Natural killer cell (primary cell): ENCODE data around the gene CCDC154. TPM values are rescaled to one million over a fixed set of nuclear protein-coding genes. Genes with fewer than 3 reads are reported as not detected.

ENCODE experiments used
- ATAC-seq, 3 donors: fragments of 150-1000 bp in 2 of 3; fragments of 200-7000 bp in 1 of 3; cut with Tn5 transposase; 1 replicate in 1 of 3; 2 replicates in 2 of 3; pipeline ENCODE4 v1.10.0; 2021; ENCODE audit warnings: mild to moderate bottlenecking in 2 of 3, moderate library complexity in 2 of 3
- DNase-seq, 2 donors: peaks; one replicate each; pipeline versions ENCODE4 v3.0.0 to v3.0.0-alpha.2; 2013 to 2021; ENCODE audit warnings: mixed read lengths in 1 of 2
- H3K27ac ChIP-seq: one replicate; pipeline ENCODE4 v1.5.1; 2013; ENCODE audit warnings: mild to moderate bottlenecking, low read length
- H3K27me3 ChIP-seq: one replicate; pipeline ENCODE4 v1.6.1; 2013; ENCODE audit warnings: low read length; ENCODE audit not compliant: control insufficient read depth, insufficient read depth
- H3K36me3 ChIP-seq: one replicate; pipeline ENCODE4 v1.6.1; 2013; ENCODE audit warnings: low read length; ENCODE audit not compliant: control insufficient read depth, insufficient read depth
- H3K4me1 ChIP-seq: one replicate; pipeline ENCODE4 v1.6.1; 2013; ENCODE audit warnings: low read length; ENCODE audit not compliant: control insufficient read depth, insufficient read depth
- H3K4me3 ChIP-seq: one replicate; pipeline ENCODE4 v1.5.1; 2013; ENCODE audit warnings: low read length
- H3K9me3 ChIP-seq: one replicate; pipeline ENCODE4 v1.6.1; 2013; ENCODE audit warnings: low read length; ENCODE audit not compliant: control insufficient read depth, insufficient read depth
- H3K27ac Mint-ChIP-seq, 2 donors: one replicate each; pipeline ENCODE4 v1.8.0; 2022; ENCODE audit warnings: mild to moderate bottlenecking in 2 of 2, mixed read lengths in 2 of 2, moderate library complexity in 1 of 2
- H3K27me3 Mint-ChIP-seq, 2 donors: one replicate each; pipeline ENCODE4 v1.8.0; 2022; ENCODE audit warnings: low read depth in 2 of 2, mixed read lengths in 2 of 2
- H3K36me3 Mint-ChIP-seq: one replicate; pipeline ENCODE4 v1.8.0; 2022; ENCODE audit warnings: mixed read lengths
- H3K4me1 Mint-ChIP-seq, 2 donors: one replicate each; pipeline ENCODE4 v1.8.0; 2022; ENCODE audit warnings: mixed read lengths in 2 of 2
- H3K4me3 Mint-ChIP-seq: one replicate; pipeline ENCODE4 v1.8.0; 2022; ENCODE audit warnings: mild to moderate bottlenecking, moderate library complexity, mixed read lengths
- H3K9me3 Mint-ChIP-seq, 2 donors: one replicate each; pipeline ENCODE4 v1.8.0; 2022; ENCODE audit warnings: mixed read lengths in 2 of 2
- WGBS: methylation state at CpG from one replicate; pipeline ENCODE4 v1.1.7; 2013; ENCODE audit warnings: missing lambda C conversion rate; ENCODE audit not compliant: insufficient coverage; 5-methylcytosine and 5-hydroxymethylcytosine counted together
- intact Hi-C: fragments of 100-400 bp; cut with micrococcal nuclease; formaldehyde crosslinking; loops from one replicate; pipeline ENCODE4 v1.14.2; 2022
- total RNA-seq, 4 donors: library from RNA; stranded (reverse); fragments of 120-200 nt in 1 of 4; gene quantifications; one replicate each; pipeline versions ENCODE4 v1.2.3 to v1.2.4, GENCODE V29; 2013 to 2022
- TF ChIP-seq, protein P1 (sequence below): fragments of 200-600 bp; IDR thresholded peaks from one replicate; pipeline ENCODE4 v1.8.0; 2022; ENCODE audit warnings: antibody characterized with exemption

Gene CCDC154
- total RNA-seq, 3 donors from 2014 or later (not counting 1 experiment from before 2014, with no cell fraction given) = 0.88 to 1.8 (median 1.6) TPM

DNA sequence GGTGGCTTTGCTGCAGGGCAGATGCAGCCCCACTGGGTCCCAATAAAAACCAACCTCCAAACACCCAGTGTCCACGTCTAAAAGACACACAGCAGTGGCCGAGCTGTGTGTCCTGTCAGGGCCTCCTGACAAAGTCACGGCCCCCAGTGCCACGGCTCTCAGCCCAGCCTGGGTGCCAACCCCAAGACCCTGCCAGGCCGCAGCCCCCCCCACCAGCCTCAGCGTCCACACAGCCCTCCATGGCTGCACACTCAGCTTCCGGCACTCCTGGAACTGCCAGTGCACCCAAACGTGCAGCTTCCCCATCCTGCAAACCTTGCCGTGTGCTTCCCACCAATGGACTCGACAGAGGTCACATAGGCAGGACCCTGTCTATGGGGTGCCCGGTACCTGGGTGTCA is 3.6 kb upstream of the CCDC154 start:
- ATAC-seq (no peak), DNase-seq (no peak)
- TF ChIP-seq, protein P1, sequence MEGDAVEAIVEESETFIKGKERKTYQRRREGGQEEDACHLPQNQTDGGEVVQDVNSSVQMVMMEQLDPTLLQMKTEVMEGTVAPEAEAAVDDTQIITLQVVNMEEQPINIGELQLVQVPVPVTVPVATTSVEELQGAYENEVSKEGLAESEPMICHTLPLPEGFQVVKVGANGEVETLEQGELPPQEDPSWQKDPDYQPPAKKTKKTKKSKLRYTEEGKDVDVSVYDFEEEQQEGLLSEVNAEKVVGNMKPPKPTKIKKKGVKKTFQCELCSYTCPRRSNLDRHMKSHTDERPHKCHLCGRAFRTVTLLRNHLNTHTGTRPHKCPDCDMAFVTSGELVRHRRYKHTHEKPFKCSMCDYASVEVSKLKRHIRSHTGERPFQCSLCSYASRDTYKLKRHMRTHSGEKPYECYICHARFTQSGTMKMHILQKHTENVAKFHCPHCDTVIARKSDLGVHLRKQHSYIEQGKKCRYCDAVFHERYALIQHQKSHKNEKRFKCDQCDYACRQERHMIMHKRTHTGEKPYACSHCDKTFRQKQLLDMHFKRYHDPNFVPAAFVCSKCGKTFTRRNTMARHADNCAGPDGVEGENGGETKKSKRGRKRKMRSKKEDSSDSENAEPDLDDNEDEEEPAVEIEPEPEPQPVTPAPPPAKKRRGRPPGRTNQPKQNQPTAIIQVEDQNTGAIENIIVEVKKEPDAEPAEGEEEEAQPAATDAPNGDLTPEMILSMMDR = no peak

DNA sequence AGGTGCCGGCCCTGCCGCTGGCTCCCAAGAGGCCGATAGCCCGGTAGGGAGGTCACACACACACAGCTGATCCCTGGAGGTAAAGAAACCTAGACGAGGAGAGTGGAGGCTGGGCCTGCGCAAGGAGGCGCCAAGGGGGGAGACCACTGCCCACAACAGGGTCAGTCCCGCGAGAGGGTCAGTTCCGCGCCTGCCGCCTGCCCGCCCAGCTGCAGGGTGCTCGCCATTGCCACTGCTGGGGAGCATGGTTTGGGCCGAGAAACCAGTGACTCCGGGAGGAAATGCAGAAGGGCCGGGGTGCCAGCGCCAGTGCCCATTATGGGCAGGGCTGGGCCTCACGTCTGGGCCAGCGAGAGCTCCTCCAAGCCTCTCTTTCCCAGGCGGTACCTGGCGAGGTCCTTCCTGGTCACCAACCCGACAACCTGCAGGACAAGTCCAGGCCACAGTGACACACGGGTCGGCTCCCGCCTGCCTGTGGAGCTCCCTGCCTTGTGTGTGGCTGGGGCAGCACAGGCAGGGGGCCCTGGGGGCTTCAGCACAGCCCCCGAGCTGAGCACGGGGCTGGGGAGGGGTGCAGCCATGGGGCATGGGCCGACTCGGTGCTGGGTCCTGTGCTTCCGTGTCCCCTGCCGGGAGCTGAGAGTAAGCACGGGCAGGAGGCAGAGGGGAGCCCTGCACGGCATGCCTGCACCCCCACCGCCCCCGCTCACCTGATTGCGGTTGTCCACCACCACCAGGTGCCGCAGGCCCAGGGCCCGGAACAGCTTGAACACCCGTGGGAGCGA is 2.1 kb upstream of the CCDC154 start:
- Histone ChIP-seq H3K4me3 (no peak overlapping the region), H3K27me3 (no peaks in the 10 kb centered on the region), H3K4me1 (peaks cover 11% of the 10 kb centered on the region), H3K9me3 (no peaks in the 10 kb centered on the region), H3K36me3 (peaks cover 28% of the 10 kb centered on the region), H3K27ac (no peak overlapping the region)
- Mint-ChIP-seq H3K36me3 (no peaks in the 10 kb centered on the region), H3K27me3 (no peaks in the 10 kb centered on the region), H3K4me1 (peaks cover 0 to 20% of the 10 kb centered on the region in 2 donors), H3K4me3 (no peak overlapping the region), H3K9me3 (no peaks in the 10 kb centered on the region), H3K27ac (peak overlapping the region in 1 of 2 donors; percentile 72)
- TF ChIP-seq, protein P1 = no peak
- ATAC-seq (no peak), DNase-seq (no peak)
- intact Hi-C loops = no loop called here
- WGBS = 96% methylated on average over 41 of the region's 41 CpGs

More for the DNA sequence above, 3.6 kb upstream of the CCDC154 start:
- no peaks in the 10 kb centered on the region for H3K27me3 Mint-ChIP-seq
- no peak overlapping the region for H3K27ac ChIP-seq
- no peaks in the 10 kb centered on the region for H3K9me3 Mint-ChIP-seq
- no peaks in the 10 kb centered on the region for H3K27me3 ChIP-seq
- peak overlapping the region in 1 of 2 donors; percentile 24 for H3K27ac Mint-ChIP-seq
- peaks cover 28% of the 10 kb centered on the region for H3K36me3 ChIP-seq
- H3K4me1 ChIP-seq = peaks cover 11% of the 10 kb centered on the region
- intact Hi-C loops = no loop called here
- no peak overlapping the region for H3K4me3 ChIP-seq
- peaks cover 0 to 20% of the 10 kb centered on the region in 2 donors for H3K4me1 Mint-ChIP-seq
- 97% methylated on average over 11 of the region's 11 CpGs for WGBS
- H3K4me3 Mint-ChIP-seq = no peak overlapping the region
- no peaks in the 10 kb centered on the region for H3K9me3 ChIP-seq
- no peaks in the 10 kb centered on the region for H3K36me3 Mint-ChIP-seq

DNA sequence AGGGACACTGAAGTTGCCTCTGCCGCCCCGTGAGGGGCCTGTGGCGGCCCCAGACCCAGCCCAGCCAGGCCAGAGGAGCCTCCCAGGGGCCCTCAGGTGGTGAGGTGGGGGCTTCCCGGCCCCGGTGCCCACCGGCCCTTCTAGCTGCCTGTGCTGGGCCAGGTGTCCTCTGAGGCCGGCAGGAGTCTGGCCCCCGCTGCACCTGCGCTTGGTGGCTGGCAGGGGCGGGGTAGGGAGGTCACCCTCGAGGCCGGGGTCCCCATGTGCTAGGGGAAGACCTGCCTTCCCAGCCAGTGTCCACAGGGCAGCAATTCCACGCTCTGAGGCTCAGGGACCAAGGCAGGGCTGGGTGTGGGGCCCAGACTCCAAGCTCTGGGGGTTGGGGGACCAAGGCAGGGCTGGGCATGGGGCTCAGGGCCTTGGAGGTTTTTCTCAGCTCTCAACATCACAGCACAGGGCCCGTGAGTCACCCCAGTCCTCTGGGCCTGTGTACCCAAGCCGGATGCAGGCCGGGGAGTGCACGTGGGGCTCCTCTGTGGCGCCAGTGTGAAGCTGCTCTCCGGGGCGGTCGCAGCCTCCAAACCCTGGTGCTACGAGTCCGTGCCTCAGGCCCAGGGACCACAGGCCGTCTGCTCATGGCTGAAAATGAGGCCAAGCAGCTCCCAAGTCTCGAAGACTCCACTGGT is 1.3 kb upstream of the CCDC154 start:
- Mint-ChIP-seq H3K9me3 (no peaks in the 10 kb centered on the region), H3K36me3 (no peaks in the 10 kb centered on the region), H3K27ac (peak overlapping the region in 1 of 2 donors; percentile 72), H3K27me3 (no peaks in the 10 kb centered on the region), H3K4me1 (peaks cover 0 to 20% of the 10 kb centered on the region in 2 donors), H3K4me3 (no peak overlapping the region)
- H3K27me3 ChIP-seq = no peaks in the 10 kb centered on the region
- peak in 1 of 3 donors; percentile 80 for ATAC-seq
- WGBS = 87% methylated on average over 25 of the region's 25 CpGs
- intact Hi-C loops = no loop called here
- peaks cover 26% of the 10 kb centered on the region for H3K36me3 ChIP-seq
- H3K4me3 ChIP-seq = no peak overlapping the region
- peak overlapping the region; percentile 68 for H3K27ac ChIP-seq
- DNase-seq = no peak
- TF ChIP-seq, protein P1 = no peak
- H3K9me3 ChIP-seq = no peaks in the 10 kb centered on the region
- peaks cover 11% of the 10 kb centered on the region for H3K4me1 ChIP-seq
